Kasumi-1 (cell line): ENCODE results near the gene ISG20.

Experiments used
- DNase-seq, 2 experiments: peaks; one replicate each; lab custom pipeline; 2025; lab: John Stamatoyannopoulos, UW

The ISG20 gene

DNA sequence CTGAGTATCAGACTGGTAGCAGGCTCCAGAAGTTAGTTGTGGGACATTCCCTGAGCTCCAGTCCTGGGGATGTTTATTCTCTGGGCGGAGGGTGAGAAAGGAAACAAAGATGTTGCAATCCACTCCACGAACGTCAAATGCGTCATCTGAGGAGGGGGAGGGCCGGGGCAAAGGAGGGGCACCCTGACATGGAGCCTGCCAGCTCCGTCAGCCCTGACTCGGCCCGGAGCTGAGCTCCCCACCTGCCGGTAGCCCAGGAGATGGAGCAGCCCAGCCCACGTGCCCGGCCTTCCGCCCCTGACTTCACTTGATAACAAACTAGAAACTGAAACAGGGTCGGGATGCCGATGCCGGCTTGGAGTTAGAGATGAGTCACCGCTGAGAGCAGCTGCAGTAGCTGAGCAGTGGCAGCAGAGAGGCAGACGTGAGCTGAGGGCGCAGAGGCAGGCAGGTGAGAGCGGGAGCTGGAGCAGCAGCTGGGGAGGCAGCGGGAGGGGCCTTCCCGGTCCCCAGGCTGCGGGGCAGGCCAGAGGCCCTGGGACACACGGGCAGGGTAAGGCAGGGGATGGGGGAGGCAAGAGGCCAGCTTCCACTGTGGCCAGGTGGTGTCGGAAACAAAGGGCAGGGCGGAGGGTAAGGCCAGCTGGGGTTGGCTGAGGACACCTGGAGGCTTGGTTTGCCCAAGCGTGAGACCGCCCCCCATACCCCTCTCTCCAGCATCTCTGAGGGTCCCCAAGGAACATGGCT lies at the start of gene ISG20:
ISG20 (plus strand) TSS at position 391 of the 747 bp plus-strand sequence; CDS start at position 742, 351 bp downstream.
- DNase-seq = peak; percentile 89 to 90

DNA sequence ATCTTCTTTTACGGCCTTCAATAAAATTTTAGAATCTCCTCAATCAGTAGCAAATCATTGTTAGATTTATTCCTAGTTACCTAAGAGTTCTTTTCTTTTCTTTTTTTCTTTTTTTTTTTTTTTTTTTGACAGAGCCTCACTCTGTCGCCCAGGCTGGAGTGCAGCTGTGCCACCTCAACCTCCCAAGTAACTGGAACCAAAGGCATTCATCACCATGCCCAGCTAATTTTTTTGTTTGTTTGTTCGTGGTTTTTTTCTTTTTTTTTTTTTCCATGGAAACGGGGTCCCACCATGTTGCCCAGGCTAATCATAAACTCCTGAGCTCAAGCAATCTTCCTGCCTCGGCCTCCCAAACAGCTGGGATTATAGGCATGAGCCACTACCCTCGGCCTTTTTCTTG lies 48.1 kb upstream of the ISG20 start:
- DNase-seq = no peak

DNA sequence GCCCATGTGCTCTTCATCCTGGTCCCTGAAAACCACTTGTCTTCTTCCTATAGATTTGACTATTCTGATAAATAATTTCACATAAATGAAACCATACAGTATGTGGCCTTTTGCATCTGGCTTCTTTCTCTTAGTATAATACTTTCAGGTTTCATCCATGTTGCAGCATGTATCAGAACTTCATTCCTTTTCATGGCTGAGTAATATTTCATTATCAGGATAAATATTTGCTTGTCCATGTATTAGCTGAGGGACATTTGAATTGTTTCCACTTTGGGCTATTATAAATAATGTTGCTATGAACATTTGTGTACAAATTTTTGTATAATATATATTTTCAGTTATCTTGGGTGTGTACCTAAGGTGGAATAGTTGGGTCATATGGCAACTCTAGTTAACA lies 47.4 kb upstream of the ISG20 start:
- DNase-seq = no peak

DNA sequence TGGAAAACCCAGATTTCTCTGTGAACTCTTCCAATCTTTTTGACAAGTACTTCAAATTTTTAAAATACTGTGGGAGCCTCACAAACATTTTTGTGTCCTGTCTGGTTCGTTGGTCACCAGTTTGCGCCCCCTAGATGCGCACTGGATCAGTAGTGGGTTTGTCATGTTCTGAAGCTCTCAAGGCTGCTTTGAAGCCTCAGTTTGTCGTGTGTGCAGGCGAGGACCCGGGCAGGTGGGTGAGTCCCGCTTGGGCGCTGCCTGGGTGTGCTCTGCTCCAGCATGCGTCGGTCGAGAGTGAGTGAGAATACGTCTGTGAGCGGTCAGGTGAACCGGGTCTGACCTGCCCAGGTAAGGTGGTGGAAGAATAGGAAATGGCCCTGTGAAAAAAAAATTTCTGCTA lies 34.9 kb upstream of the ISG20 start:
- no peak for DNase-seq

DNA sequence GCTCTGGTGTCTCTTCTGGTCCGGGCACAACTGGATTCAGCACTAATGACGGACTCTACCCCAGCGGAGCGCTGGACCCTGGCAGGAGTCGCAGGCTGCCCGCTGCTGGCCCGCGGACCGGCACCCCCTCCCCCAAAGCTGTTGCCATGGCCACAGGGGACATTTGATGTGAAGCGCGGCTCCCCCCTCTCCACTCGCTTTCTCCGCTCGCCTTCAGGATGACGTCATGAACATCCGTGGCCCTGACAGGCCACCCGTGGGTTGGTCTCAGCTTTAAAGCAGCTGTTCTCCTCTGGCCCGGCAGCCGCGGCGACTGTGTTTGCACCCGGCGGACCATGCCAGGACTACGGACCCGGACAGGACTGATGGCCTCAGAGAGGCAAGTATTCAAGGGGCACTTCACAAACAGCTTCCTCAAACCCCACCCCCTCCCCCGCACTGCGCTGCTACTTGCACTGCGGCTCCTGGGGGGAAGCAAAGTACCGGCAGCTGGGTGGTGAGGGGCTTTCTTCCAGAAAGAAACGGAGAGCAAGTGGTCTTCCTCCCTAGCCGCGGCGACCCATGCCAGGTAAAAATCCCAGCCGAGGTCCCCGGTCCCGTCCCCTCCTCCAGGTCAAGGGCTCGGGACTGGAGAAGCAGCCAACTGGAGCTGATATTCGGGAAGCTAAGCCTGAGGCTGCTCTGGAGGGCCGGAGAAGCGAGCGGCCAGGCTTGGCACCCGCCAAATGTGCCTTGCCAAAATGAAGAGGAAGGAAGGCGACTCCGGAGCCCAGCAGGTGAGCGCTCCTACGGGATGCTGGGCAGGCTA lies 34.2 kb upstream of the ISG20 start:
- DNase-seq = no peak

DNA sequence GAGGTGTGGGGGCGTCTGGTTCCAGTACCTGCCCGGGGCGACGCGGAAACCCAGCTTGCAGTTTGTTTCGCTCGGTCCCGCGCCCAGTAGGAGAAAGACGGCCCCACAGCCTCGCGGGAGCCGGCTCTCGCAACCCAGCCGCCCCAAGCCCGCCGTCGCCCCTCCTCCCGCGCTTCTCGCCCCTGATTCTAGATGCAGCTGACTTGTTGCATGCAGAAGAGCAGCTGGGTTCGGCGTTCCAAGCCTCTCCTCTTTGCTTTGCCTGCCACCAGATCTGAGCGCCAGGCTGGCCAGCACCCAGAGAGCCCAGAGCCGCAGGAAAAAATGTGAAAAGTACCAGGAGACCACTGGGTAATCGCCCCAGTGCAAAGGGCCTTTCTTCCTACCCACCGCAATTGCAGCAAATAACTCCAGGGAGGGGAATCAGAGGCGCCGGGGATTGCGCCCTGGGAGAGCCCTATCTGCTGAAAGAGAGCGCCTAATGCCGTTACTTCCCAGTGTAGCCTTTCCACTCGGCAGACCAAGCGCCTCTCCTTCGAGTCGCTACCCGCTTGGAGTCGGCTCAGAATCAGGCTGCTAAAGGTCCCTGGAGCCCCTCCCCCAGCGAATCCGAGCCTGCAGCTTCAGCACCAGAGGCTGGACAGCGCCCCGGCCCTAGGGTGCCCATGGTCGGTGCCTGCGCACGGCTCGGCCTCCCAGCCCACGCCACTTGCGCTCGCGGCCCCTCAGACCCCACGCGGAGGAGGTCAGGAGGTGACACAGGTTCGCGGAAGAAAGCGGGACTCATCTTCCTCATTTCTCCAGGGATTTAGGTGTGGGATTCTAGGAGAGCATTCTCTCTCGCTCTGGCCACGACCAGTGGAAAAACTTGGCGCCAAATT lies 33.4 kb upstream of the ISG20 start:
- no peak for DNase-seq

DNA sequence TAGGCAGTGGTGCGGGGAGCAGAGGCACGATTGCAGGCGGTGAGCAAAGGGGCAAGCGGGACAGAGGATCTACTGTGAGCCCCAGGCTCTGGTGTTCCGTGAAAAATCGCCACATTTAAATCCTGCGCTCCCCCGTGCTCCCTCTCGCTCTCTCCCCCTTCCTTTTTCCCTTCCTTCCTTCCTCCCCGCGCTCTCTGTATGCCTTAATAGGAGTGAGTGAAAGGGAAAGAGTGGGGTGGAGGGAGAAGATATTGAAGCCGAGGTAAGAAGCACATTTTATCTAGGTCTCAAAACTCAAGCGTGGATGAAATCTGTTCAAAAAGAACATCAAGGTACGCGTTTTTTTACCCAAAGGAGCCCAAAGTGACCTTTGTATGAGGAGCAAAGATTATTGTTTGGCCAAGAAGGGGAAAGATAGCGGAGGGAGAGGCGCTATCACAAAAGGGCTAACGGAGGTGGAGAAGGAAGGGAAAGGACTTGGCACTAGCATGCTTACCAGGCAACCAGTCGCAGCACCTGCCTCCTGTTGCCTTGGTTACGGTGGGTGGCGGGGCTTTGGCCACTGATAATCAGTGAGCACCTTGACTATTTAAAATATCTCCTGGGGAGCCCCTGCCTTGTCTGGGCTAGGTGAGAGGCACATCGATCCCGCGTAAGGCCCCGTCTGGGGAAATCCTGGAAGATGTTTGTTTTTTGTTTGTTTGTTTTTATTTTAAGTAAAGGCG lies 32.6 kb upstream of the ISG20 start:
- no peak for DNase-seq

DNA sequence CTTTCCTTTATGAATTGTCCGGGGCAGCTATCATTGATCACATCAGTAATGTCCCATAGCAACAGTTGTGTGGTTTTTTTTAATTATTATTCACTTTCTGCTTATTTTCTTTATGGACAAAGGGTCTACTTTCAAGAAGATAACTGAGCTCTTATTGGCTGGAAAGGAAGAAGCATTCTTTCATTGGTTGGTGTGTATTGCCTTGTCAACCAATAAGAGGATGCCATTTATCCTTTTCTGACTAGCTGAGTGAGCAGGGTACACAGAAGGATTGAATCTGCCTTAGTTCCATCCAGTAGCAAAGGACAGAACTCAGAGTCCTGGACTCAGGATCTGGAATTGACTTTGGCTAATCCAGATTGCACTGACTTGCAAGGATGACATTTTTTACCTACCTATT lies 30.9 kb upstream of the ISG20 start:
- DNase-seq = no peak

DNA sequence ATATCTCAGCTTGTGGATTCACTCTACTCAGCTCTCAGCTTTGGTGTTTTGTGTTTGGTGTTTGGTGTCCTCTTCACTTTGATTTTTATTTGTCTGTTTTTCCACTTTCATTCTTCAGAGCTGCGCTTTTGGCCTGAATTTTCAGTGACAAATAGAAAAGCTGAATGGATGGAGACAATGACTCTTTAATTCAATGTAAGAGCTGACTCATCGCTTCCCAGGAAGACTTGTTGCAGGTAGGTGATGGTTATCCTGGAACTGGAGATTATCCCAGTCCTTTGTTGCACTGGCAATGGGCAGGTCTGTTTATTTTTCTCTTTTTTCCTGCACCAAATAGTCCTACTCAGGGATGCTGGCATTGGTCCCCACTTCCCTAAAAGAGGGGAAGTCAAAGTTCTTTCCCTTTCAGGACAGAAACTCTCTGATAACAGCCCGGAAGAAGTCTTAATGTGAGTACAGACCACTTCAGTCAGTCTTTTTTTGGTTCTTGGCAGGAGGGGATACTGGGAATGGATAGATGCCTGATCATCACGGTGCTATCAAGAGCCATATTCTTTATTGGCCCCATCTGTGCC lies 30.1 kb upstream of the ISG20 start:
- DNase-seq = peak in 1 of 2 experiments; percentile 3

DNA sequence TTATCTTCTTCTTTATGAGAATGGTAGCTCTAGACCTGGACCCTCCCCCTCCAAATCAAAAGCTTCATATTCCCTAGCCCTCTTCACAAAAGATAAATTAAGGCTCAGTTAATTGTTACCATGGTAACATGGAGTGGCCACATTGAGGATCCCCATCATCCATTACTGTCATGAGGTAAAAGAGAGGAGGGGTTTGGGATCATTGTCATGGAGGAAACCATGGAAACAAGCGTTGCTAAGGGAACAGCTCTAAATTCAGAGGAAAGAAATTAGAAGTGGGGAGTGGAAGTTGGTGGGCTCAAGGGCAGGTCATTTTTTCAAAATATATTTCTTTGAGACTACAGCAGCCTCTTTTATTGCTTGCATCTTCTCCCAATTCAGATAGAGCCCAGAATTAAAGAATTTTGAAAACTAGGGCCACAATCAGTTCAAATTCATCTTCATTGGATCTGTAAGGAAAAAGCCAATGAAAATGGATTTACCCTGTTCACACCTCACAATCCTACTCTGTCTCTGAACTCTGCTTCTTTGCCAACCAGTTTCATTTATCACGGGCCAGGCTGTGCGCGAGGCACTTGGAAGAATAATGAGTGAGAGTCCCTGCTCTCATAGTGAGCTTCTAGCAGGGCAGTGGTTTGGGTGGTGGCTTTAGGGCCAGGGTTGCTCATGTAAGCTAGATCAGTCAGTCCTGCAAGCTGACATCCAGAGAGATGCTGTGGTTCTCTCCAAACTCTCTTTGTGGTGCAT lies 29.3 kb upstream of the ISG20 start:
- DNase-seq = no peak

DNA sequence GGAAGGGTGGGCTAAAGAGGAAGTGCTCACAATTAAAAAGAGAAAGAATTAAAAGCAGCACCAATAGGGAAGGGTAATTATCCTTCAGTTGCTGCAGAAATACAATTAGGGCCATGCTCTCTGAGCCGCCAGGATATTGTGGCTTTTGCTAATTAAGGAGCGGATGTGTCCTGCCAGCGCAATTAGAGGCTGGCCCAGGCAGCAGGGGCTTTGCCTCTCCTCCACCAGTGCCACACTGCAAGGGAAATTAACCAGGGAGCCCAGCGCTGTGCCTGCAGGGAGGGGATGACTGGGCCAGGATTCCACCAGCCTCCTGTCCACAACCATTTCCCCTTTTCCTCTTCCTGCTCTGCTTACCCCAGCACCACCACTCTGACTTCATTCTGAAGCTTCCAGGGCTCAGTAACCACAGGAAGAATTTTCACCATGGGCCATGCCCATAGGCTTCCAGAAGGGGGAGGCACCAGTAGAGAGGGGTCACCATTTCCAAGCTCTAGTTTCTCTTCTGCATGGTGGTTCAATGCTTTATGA lies 28.1 kb upstream of the ISG20 start:
- DNase-seq = peak; percentile 90

DNA sequence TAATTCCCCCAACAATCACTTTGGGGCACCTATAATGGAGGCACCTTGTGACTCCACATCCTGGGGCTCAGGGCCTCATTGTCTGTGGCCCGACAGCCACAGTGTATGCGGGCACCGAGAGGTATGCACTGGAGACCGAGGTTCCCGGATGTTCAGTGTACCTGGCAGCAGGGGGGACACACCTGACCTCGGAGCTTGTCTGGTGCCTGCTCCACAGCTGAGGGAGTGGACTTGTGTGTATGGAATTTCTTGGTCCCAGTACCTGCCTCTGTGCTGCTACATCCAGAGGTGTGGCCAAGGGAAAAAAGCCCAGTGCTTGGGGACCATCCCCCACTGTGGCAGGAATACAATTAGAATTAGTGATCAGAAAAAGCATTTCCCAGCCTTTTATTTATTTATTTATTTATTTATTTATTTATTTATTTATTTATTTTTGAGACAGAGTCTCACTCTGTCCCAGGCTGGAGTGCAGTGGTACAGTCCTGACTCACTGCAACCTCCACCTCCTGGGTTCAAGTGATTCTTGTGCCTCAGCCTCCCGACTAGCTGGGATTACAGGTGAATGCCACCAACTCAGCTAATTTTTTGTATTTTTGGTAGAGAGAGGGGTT lies 26.5 kb upstream of the ISG20 start:
- DNase-seq = no peak

DNA sequence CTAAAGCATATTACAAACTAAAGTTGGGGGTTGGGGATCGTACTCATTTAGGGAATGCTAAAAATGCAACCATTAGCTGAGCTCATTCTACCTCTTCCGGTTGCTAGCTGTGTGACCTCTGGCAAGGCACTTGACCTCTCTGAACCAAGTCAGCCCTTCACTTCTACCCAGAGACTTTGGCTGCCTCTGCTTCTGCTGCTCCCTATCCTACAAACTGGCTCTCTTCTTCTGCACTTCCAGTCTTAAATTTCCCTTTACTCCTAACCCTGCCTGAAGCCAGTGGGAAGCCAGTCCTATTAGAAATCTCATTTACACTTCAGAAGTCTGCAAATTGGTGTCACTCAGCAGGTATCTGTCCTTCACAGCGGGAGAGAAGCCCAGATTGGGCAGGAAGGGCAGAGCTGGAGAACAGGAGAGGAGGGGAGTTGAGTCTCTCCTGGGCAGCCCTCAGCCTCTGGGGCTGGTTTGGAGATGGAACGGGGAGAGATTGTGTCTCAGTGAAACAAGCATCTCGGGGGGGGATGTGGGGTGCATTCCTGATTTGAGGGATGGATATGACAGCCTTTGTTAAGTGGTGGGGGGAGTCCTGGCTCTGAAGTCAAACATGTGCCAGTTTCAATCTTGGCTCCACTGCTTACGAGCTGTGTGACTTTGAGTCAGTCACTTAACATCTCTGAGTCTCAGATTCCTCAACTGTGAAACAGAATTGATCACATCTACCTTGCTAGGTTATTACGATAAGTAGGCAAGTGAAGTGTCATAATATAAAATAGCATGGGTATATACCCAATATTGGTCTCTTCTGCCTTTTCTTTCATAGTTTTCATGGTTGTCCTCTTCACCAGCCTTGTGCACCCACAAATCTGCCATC lies 25.5 kb upstream of the ISG20 start:
- DNase-seq = no peak

DNA sequence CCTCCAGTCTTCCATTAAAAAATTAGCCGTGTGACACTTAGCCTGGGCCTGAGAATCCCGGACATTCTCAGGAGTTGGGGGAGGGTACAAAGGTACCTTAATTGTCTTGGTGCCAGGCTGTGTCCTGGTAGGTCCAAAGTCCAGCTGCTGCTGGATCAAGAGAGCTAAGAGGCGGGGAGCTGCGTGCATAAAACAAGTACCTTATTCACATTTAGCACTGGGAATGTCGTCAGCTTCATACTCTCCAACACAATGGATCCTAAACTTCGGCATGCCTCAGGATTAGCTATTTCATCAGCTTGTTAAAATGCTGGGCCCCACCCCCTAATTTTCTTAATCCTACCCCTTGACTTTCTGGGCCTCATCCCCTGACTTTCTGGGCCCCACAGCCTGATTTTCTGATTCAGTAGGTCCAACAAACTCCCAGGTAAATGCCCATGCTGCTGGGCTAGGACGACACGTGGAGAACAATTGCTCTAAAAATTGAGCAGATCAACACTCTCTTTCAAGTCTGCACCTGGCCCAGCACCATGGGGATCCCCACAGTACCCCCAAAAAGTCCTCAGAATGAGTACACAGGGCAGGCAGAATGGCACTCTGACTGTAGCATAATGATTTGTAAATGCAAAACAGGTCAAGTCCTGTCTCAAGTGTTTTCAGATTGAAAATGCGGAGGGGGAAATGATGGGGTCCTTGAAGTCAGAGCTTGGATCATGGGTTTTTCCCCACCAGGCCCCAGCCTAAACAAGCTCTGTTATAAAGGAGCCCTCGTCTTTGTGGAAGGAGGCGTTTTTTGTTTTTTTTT lies 23.3 kb upstream of the ISG20 start:
- no peak for DNase-seq

DNA sequence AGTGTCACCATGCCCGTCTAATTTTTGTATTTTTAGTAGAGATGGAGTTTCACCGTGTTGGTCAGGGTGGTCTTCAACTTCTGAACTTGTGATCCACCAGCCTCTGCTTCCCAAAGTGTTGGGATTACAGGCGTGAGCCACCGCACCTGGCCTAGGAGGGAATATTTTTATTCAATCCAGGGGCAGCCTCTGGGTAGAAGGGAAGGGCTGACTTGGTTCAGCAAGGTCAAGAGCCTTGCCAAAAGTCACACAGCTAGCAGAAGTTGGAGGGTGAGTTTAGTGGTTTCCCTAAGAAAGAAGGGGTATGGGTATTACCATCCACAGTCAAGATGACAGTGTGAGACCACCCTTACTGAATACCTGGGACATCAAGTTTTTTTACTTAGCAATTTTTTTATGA lies 22.6 kb upstream of the ISG20 start:
- no peak for DNase-seq

DNA sequence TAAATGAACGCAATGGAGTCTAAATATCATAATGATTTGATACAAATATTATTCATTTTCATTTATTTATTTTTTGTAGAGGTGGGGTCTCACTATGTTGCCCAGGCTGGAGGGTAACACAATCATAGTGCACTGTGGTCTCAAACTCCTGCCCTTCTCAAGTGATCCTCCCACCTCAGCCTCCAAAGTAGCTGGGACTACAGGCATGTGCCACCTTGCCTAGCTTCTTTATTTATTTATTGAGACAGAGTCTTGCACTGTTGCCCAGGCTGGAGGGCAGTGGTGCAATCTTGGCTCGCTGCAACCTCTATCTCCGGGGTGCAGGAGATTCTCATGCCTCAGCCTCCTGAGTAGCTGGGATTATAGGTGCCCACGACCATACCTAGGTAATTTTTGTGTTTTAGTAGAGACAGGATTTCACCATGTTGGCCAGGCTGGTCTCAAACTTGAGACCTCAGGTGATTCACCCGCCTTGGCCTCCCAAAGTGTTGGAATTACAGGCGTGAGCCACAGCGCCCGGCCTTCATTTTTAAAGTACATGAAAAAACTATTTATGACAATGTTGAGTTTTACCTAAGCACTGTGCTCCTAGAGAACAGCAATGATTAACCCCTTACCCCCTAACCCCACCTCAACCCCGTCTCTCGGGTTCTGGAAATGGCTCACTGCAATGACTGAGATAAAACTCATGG lies 21.6 kb upstream of the ISG20 start:
- DNase-seq = no peak

DNA sequence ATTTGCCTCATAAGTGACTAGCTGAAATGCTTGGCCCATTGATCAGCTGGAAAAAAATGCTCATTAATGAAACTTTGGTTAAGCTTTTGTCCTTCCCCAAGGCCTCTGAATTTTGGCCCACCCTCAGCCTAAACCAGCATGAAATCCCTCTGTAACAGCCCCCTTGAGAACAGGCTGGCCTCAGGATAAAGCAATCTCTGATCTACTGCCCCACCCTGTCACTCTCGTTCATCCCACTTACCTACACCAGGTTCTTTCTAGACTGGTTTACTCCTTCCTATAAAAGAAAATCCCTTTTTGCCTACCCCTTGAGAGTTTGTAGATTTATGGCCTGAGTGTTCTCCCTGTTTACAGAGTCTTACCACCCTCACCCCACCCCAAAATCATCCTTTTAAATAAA lies 21.0 kb upstream of the ISG20 start:
- no peak for DNase-seq

DNA sequence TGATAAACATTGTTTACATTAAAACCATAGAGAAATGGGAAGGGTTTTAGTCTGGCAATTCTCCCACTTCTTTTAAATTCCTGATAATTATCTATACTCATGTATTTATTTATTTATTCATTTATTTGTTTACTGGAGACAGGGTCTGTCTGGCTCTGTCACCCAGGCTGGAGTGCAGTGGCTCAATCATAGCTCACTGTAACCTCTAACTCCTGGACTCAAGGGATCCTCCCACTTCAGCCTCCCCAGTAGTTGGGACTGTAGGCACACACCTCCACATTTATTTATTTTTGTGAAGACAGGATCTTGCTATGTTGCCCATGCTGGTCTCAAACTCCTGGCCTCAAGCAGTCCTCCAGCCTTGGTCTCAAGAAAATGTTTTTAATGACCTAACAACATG lies 20.1 kb upstream of the ISG20 start:
- DNase-seq = no peak
